G401.6 (cell line): ENCODE measurements around the gene TBC1D1.

Experiments
- FAIRE-seq: peaks from 2 replicates; lab custom pipeline; 2012; peaks lifted over from hg19 to GRCh38; lab: Jason Lieb, UNC

The TBC1D1 gene

GRCh38 chr4:38176165-38176564 lies 285.3 kb downstream of the TBC1D1 start:
- no peak for FAIRE-seq

- no peak for FAIRE-seq
Measured at GRCh38 chr4:38177035-38177546, 286.2 kb downstream of the TBC1D1 start.

DNA sequence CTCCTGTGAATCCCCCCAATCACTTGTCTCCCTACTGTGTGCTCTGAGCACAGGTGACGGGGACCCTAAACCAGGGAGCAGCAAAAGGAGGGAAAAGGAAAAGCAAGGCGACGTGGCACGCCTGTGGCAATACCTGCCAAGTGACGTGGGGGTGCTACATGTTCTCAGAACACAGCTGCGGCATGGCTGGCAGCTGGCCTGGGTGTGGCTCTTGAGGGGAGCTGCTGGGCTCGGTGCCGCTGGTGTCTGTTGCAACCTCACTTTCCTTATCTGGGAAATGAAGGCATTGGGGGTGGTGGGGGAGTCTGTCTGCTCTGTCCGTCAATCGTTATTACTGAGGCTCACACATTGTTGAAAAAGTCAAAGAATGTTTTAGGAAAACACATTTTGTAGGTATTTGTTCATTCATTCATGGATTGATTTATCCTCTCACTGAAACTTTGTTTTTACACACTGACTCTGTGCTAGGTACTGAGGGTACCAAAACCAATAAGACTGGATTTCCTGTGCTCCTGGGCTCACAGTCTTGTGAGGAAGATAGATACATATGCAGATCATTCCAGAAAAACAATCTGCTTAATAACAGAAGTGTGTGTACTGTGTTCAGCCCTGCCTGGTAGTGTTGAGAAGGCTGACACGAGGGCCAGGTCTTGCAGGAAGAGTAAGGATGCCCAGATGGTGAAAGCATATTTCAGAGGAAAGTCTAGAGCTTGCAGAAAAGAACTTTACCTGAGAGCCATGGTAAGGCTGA lies 286.9 kb downstream of the TBC1D1 start:
- FAIRE-seq, result no peak

- no peak for FAIRE-seq
Measured at GRCh38 chr4:38178392-38178995, 287.6 kb downstream of the TBC1D1 start.

- FAIRE-seq, result peak; percentile 3
Measured at GRCh38 chr4:38179690-38180377, 288.9 kb downstream of the TBC1D1 start.

GRCh38 chr4:38180456-38180855 lies 289.6 kb downstream of the TBC1D1 start:
- FAIRE-seq, result no peak

DNA sequence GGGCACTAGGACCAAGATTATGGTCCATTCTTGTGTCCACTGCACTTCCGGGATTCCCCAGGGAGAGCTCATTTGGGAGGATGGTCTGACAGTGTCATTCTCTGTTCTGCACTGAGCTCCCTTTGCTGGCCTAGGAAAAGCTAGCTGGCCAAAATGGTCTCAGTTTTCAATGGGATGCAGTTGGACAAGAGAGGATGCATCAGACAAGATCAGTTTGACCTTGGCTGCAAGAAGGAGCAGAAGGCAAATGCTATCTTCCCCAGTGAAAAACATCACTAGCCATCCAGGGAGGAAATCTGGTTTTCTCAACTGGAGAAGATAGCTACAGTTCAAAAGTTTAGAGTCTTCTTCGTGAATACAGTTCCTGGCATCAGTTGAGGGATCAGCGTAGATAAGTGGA lies 290.4 kb downstream of the TBC1D1 start:
- no peak for FAIRE-seq

GRCh38 chr4:38182334-38182998 lies 291.6 kb downstream of the TBC1D1 start:
- FAIRE-seq, result no peak

DNA sequence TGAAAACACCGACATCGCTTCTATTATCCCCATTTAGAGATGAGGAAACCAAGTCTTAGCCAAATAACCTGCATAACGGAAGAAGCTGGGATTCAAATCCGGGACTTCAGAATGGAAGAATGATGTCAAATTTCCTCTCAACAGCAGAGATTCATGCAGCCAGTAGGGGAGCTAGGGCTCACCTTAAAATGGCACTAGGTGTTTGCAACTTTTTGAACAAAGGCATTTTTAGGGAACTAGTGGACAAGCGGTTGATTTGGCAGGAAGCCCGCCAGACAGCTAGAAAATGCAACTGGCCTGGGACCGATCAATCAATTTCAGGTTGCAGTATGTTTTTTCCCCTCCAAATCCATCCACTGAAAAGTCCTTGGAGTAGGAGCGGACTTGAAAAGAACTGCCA lies 293.5 kb downstream of the TBC1D1 start:
- FAIRE-seq, result no peak

- no peak for FAIRE-seq
Measured at GRCh38 chr4:38185406-38186144, 294.7 kb downstream of the TBC1D1 start.

DNA sequence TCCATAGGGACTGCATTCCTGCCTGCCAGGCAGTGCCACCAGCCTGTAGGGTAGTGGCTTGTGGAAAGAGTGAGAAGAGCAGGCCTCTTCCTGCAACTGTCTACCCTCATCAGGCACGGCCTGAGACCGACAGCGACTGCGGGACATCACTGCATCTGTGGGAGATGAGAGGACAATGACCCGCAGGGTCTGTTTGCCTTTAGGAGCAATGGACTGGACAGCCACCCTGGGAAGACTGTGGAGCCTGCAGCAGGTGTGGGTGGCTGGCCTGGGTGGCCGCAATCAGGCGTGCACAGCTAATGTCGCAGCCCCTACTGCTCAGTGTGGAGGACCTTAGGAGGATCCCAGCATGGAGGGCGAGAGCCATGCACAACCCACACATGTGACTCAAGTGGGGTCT lies 297.3 kb downstream of the TBC1D1 start:
- no peak for FAIRE-seq

- no peak for FAIRE-seq
Measured at GRCh38 chr4:38188631-38189101, 297.8 kb downstream of the TBC1D1 start.
